HFF-Myc (cell line): ENCODE results near the gene ZNF692.

ENCODE experiments used
- DNase-seq: peaks from one replicate; pipeline ENCODE4 v3.0.0-alpha.2; 2011; ENCODE audit warnings: low read depth; ENCODE audit errors: extremely low read depth
- H3K4me3 ChIP-seq: replicated peaks from 2 replicates; pipeline ENCODE4 v1.5.1; 2011; ENCODE audit warnings: low read depth, mild to moderate bottlenecking, control low read depth, low read length
- CTCF ChIP-seq: IDR thresholded peaks from 2 replicates; pipeline ENCODE4 v1.5.1; 2012; ENCODE audit warnings: mild to moderate bottlenecking, low read depth, low read length, control low read depth; ENCODE audit errors: missing control alignments

ZNF692 gene

GRCh38 chr1:248800459-248800858 lies 58.4 kb downstream of the ZNF692 start:
- DNase-seq, result no peak
- TF ChIP-seq CTCF, result no peak
- H3K4me3 ChIP-seq, result no peak overlapping the region
